Ishikawa (cell line): ENCODE data around the gene GATA3.

Experiments
- CEBPB ChIP-seq: IDR thresholded peaks from 2 replicates; pipeline ENCODE4 v1.6.1; 2012
- CREB1 ChIP-seq: IDR thresholded peaks from 2 replicates; pipeline ENCODE4 v1.6.1; 2012; ENCODE audit warnings: low read depth
- EGR1 ChIP-seq: IDR thresholded peaks from 2 replicates; pipeline ENCODE4 v1.6.1; 2012
- EP300 ChIP-seq: IDR thresholded peaks from 2 replicates; pipeline ENCODE4 v1.6.1; 2012; ENCODE audit warnings: borderline replicate concordance
- FOXM1 ChIP-seq: IDR thresholded peaks from 2 replicates; pipeline ENCODE4 v1.6.1; 2012; ENCODE audit warnings: low read depth, borderline replicate concordance
- MAX ChIP-seq: IDR thresholded peaks from 2 replicates; pipeline ENCODE4 v1.6.1; 2012
- NFIC ChIP-seq: IDR thresholded peaks from 2 replicates; pipeline ENCODE4 v1.6.1; 2012
- RAD21 ChIP-seq: IDR thresholded peaks from 2 replicates; pipeline ENCODE4 v1.6.1; 2012; ENCODE audit warnings: low read depth
- REST ChIP-seq: IDR thresholded peaks from 2 replicates; pipeline ENCODE4 v1.6.1; 2012; ENCODE audit warnings: low read depth, mild to moderate bottlenecking
- TAF1 ChIP-seq: IDR thresholded peaks from 2 replicates; pipeline ENCODE4 v1.6.1; 2012; ENCODE audit warnings: low read depth, mild to moderate bottlenecking
- TCF12 ChIP-seq: IDR thresholded peaks from 2 replicates; pipeline ENCODE4 v1.6.1; 2012; ENCODE audit warnings: low read depth
- TEAD4 ChIP-seq: IDR thresholded peaks from 2 replicates; pipeline ENCODE4 v1.6.1; 2012
- USF1 ChIP-seq: IDR thresholded peaks from 2 replicates; pipeline ENCODE4 v1.6.1; 2012
- YY1 ChIP-seq: IDR thresholded peaks from 2 replicates; pipeline ENCODE4 v1.6.1; 2012; ENCODE audit warnings: low read depth
- ZBTB7A ChIP-seq: IDR thresholded peaks from 2 replicates; pipeline ENCODE4 v1.6.1; 2012; ENCODE audit warnings: low read depth

GATA3 gene

GRCh38 chr10:8092428-8092827, 37.9 kb downstream of the GATA3 start:
- TF ChIP-seq YY1: no peak
- TF ChIP-seq REST: no peak
- TF ChIP-seq USF1: no peak

GRCh38 chr10:8095959-8096358, 41.5 kb downstream of the GATA3 start:
- TF ChIP-seq CREB1 (no peak), YY1 (no peak), TCF12 (no peak)

GRCh38 chr10:8096931-8097330, 42.4 kb downstream of the GATA3 start:
- TF ChIP-seq FOXM1: no peak
- TF ChIP-seq EP300: no peak
- TF ChIP-seq MAX: no peak
- TF ChIP-seq YY1: no peak
- TF ChIP-seq TCF12: no peak
- TF ChIP-seq CREB1: no peak
- no peak for TF ChIP-seq TEAD4
- no peak for TF ChIP-seq ZBTB7A
- no peak for TF ChIP-seq USF1
- no peak for TF ChIP-seq TAF1
- TF ChIP-seq EGR1: no peak

GRCh38 chr10:8100366-8100765, 45.9 kb downstream of the GATA3 start:
- TF ChIP-seq NFIC (no peak), EGR1 (no peak), RAD21 (no peak), MAX (no peak), CEBPB (no peak), REST (no peak), EP300 (no peak), TCF12 (no peak), USF1 (no peak), YY1 (no peak), CREB1 (no peak), FOXM1 (no peak), TEAD4 (no peak), TAF1 (no peak)

- TF ChIP-seq MAX: no peak
- no peak for TF ChIP-seq REST
- TF ChIP-seq CEBPB: no peak
- no peak for TF ChIP-seq EP300
- no peak for TF ChIP-seq CREB1
- no peak for TF ChIP-seq EGR1
- TF ChIP-seq FOXM1: no peak
- TF ChIP-seq USF1: no peak
- TF ChIP-seq NFIC: no peak
- no peak for TF ChIP-seq YY1
- no peak for TF ChIP-seq TEAD4
- no peak for TF ChIP-seq RAD21
- TF ChIP-seq TCF12: no peak
- no peak for TF ChIP-seq ZBTB7A
- TF ChIP-seq TAF1: no peak
These were observed 48.4 kb downstream of the GATA3 start for GRCh38 chr10:8102708-8103401.
